Neural progenitor cell (in vitro differentiated cells): ENCODE results near the gene SH2B2.

ENCODE experiments used
- EZH2 ChIP-seq: fragments of 200-600 bp; sonication (generic); IDR thresholded peaks from 2 replicates; pipeline ENCODE4 v1.6.1; 2017; ENCODE audit warnings: antibody characterized with exemption, mild to moderate bottlenecking, moderate library complexity
- EZH2phosphoT487 ChIP-seq: fragments of 200-600 bp; sonication (generic); IDR thresholded peaks from 2 replicates; pipeline ENCODE4 v1.6.1; 2017; ENCODE audit warnings: antibody characterized with exemption
- TF ChIP-seq, protein P1 (sequence below): fragments of 200-600 bp; sonication (generic); IDR thresholded peaks from 2 replicates; pipeline ENCODE4 v1.5.1; 2017; ENCODE audit warnings: antibody characterized with exemption, mild to moderate bottlenecking

- TF ChIP-seq, protein P1, sequence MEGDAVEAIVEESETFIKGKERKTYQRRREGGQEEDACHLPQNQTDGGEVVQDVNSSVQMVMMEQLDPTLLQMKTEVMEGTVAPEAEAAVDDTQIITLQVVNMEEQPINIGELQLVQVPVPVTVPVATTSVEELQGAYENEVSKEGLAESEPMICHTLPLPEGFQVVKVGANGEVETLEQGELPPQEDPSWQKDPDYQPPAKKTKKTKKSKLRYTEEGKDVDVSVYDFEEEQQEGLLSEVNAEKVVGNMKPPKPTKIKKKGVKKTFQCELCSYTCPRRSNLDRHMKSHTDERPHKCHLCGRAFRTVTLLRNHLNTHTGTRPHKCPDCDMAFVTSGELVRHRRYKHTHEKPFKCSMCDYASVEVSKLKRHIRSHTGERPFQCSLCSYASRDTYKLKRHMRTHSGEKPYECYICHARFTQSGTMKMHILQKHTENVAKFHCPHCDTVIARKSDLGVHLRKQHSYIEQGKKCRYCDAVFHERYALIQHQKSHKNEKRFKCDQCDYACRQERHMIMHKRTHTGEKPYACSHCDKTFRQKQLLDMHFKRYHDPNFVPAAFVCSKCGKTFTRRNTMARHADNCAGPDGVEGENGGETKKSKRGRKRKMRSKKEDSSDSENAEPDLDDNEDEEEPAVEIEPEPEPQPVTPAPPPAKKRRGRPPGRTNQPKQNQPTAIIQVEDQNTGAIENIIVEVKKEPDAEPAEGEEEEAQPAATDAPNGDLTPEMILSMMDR: no peak
- TF ChIP-seq EZH2phosphoT487 (no peak), EZH2 (no peak)
These were observed 7.9 kb downstream of the SH2B2 start for GRCh38 chr7:102294589-102294988.
